ENCODE data around the gene GRIK1.

Gene GRIK1

DNA sequence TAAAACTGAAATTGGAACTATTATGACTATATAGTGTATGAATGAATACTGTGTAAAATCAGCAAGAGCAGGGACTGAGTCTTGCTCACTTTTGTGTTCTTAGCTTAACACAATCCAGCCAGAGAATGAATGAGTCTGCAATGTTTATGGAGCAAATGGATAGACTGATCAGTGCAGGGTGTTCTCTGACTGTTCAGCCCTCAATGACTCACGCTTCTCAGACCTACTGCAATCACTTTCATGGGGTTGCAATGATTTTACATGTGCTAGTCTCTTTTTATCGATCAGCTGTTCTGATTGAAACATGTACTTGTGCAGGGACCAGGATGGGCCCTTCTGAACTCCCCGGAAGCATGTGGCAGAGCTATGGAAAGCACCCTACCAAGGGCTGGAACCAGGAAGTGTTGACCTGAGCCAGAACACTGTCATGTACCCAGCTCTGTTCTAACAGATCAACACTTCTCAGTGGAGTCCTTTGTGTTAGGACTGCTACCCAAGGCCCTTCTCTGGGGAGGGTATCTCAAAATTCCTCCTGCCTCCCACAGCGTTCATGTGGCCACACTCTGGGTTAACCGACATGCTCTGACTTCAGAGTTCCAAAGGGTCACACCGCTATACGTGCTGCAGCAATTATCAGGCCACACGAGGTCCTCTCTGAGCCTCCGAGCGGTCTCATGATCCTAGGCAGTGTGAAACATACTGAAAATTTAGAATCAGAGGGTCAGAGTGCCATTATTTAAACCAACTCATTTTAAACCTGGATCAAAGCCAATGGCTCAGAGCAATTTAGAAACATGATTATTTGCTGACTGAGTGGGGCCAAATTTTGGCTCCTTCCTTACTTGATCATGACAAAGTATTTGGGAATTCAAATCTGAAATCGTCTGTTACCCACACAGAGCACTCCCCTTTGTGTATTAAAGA lies 35.2 kb downstream of the GRIK1 start:
- DNase-seq = no peak

DNA sequence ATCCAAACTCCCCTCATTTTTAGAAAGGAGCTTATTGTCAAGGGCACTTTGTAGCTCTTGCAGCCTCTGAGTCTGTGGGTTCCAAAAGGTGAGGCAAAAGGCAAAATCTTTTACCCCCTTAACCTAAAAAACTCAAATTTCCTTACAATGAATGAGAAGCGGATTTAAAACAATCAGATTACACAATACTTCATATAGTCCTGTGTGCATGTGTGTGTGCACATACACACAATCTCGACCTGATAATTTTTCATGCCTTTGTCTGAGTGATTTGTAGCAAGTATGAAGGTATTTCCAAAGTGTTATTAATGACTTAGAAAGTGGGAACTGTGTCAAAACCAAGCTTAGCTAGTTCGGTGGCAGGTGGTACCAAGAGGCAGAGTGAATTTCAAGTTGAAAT lies 42.9 kb downstream of the GRIK1 start:
- no peak for DNase-seq

DNA sequence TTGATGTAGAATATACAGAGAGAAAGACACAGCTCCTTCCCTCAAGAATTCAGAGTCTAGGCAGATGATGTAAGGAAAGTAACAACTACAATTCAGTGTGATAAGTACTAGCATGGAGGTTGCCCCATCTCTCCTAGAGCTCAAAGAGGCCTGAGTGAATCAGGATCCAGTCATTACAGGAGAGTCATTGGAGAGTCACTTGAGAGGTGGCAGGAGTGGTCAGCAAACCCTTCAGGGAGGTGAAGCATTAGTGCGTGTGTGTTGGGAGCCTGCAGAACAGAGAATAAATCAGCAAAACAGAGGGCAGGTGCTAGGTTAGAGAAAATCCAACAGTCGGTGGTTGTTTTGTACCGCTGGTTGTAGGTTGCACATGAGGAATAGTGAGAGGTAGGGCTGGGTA lies 46.1 kb downstream of the GRIK1 start:
- DNase-seq = no peak

DNA sequence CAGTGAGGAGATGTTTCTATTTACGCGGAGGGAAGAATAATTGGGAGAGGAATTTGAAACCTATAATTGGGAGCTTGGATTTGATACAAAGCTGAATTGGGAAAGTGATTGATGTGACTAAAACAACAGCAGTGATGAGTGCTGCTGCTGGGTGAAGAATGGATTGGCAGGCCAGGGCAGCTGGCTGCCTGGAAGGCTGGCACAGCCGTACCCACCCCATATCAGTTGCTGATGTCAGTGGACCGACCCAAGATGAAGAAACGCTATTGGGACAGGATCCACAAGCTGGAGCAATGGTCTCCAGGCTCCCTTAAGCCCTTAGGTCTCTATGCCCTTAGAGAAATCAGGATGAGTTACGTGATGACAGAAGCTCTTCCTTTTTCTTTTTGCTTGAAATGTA lies 47.4 kb downstream of the GRIK1 start:
- DNase-seq = peak; percentile 25

DNA sequence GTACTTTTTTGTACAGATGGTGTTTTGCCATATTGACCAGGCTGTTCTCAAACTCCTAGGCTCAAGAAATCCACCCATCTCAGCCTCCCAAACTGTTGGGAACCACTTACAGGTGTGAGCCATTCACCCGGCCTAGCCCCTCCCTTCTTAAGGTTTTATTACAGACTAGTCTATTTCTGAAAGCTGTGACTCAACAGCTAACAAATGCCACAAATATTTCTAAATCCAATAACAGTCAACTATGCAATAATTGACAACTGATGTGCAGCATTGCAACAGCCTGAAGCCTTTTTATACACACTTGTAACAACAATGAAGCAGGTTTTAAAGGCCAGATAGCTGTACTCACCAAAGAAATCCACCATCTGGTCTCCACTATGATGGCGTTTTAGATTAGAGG lies 51.4 kb downstream of the GRIK1 start:
- DNase-seq = no peak

DNA sequence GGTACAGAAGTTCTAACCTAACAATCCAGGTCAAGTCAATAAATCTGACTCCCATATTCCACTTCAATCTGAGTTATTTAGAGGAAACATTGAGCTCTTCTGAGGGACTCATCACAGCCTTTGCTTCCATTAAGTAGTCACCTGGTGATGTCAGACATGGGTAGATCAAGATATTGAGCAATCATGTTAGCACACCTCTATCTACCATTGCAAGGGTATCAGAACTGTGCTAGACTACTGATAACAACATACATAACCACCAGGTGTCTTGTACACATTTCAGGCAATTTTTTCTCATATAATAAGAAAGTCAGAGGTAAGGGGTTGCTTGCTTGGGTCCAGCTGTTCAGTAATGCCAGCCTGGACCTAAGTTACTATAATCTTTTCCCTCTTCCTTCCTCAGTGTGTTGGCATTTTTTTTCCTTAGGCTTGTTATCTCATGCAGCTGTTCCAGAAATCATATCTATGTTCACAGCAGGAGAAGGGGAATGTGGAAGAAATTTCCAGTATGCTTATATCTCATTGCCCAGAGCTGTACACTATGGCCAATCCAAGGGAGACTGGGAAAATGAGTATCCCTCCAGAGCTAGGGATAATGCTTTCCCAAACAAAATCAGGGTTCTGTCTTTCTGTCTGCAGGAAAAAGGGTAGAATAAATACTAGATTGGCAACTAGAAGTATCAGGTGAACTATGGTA lies 52.3 kb downstream of the GRIK1 start:
- no peak for DNase-seq

DNA sequence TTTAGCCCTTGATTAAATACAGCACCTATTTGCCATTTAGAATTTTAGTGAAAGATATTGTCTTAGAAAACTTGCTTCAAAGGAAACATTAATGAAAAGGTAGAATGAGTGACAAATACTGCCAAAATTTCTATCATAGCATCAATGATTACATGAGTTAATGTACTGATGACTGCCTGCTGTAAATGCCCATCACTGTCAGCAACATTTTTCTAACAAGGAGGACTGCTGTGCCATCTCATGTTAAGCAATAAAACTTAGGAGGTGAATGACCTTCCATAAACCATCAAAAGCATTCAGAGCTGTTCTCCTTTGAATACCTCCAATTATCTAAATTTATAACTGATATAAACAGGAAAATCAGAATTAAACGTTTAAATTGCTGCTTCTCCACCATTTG lies 54.3 kb downstream of the GRIK1 start:
- DNase-seq = no peak

DNA sequence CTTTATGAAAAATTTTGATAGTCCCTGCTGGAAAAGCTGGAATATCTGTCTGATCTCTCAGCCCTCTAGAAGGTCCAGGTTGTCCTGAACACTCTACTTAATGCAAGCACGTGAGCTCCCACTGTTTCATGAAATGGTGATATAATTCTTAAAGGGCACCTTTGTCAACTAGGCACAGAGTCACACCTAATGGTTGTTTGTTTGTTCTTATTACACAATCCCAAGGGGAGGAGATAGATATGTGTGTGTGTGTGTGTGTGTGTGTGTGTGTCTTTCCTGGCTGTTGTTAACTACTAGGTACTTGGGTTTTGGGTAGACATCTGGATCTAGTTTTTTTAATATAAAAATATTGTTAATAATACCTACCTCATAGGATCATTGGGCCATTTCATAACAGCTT lies 63.9 kb downstream of the GRIK1 start:
- no peak for DNase-seq

DNA sequence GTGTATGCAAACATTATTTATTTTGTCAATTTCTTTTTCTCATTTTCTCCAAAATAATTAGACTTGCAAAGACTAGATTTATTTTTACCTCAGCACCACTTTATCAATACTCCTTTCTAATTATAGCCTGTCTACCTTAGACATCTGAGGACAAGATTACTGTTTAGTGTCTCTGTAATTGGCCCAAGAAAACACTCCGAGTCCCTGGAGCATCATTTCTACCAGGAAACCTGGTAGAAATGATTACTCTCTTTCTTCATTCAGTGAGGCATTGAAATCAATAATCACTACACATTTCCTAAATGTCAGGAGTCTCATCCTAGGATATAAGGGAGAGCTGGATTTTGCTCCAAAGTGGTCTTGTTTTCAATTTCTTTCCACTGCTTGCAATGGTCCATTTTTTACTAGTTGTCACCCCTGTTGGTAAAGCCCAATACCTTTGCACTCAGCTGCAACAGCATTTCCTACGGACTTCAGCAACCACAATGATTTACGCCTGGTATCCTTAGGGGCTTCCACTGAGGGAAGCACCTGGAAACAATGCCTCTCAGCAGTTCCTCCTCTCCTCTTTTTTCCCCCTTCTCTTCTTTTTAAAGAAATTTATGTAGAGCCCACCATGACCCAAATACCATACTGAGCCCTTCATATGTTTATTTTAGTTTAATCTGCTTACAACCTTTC lies 64.6 kb downstream of the GRIK1 start:
- DNase-seq = no peak

DNA sequence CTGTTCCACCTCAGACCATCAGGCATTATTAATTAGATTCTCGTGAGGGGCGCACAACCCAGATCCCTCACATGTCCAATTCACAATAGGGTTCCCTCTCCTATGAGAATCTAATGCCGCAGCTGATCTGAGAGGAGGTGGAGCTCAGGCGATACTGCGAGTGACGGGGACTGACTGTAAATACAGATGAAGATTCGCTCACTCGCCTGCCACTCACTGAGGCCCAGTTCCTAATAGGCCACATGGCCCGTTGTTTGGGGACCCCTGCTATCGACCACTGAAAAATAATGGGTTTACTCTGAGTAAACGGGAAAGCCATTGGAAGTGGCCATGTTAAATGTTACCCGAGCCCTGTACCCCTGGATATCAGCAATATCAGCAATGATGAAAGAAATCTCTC lies 65.9 kb downstream of the GRIK1 start:
- DNase-seq = no peak

DNA sequence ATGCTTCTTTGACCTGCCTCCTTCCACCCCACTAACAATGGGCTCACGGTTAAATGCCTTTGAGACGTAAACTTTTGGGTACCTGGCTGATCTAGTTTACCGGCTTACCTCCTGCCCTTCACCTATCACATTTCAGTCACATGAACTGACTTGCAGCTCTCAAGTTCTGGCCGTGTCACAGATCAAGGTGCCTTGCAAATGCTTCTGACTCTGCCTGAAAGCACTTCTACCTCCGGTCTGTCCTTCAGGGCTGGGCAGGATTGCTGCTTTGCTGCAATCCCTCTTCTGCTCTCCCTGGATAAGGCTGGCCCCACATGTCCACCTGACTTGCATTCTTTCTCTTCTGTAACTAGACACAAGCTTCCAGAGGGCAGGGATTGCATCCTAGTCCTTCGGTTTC lies 69.0 kb downstream of the GRIK1 start:
- DNase-seq = no peak

DNA sequence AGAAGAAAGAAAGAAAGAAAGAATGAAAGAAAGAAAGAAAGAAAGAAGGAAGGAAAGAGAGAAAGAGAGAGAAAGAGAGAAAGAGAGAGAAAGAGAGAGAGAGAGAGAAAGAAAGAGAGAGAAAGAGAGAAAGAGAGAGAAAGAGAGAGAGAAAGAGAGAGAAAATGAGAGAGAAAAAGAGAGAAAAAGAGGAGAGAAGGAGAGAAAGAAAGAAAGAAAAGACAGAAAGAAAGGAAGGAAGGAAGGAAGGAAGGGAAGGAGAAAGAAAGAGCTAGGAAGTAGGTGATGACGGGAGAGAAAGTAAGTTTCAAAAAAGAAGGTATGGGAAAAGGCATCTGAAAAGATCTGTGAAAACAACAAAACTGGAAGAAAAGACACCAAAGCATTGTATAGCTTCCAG lies 72.0 kb downstream of the GRIK1 start:
- DNase-seq = no peak

DNA sequence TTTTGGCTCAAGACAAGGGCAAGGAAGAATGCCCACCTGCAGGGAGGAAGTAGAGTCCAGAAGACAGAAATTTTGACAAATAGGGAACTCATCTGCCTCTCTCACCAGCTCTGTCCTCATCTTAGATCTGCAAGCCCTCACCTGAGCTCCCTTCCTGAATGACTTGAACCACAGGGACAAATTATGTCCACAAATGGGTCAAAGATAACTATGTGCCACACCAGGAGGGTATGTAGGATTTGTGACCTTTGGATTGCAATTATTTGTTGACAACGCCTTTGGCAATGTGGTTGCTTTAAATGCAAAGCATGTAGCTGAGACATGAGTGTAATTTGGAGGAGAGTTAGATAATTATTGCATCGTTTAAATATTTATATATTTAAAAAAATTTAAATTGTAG lies 79.5 kb downstream of the GRIK1 start:
- no peak for DNase-seq

DNA sequence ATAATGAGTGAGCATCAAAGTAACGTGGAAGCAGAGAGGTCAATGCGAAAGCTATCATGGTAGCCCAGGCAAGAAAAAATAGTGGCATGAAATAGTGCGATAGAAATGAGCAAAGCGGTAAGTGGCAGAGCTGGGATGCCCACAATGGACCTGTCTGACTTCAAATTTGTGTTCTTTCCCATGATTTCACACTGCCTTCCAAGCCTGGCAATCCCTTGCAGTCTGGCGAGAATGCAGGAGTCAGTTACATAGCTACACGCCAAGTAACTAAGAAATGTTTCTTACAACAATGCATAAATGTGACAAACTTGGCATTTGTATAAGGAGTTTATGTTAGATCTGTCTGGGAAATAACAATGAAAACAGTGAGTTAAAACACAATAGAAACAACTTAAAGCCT lies 82.6 kb downstream of the GRIK1 start:
- no peak for DNase-seq

DNA sequence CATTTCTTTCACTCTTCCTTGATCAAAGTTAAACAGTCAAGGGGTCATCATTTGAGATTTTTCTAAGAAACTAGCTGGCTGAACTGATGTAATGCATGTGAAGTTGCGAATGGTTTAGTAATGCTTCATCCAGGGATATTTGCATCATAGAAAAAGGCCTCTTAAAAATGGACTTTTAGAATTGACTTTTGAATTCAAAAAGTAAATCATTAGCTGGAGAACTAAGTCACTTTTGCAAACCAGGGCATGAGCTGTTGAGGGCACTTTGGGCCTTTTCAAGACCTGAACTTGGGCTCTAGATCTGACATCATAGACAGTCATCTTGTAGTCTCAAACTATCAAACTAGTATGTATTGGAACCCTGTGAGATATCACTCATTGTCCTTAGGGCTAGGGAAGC lies 85.0 kb downstream of the GRIK1 start:
- no peak for DNase-seq

DNA sequence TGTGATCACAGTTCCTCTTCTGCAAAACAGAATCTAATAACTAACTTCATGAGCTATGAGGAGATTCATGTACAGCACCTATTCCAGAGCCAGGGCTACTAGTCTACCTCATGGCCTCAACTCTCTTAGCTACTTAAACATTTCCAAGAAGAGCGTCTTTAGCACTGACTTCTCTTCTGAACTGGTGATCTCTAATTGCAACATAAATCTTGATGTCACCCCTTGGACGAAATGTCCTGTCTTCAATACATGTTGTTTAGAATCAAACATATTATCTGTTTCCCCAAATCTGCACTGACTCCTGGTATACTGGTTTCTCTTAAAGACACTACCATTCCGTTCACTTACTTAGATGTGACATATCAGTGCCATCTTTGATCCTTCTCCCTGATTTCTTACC lies 88.2 kb downstream of the GRIK1 start:
- no peak for DNase-seq

DNA sequence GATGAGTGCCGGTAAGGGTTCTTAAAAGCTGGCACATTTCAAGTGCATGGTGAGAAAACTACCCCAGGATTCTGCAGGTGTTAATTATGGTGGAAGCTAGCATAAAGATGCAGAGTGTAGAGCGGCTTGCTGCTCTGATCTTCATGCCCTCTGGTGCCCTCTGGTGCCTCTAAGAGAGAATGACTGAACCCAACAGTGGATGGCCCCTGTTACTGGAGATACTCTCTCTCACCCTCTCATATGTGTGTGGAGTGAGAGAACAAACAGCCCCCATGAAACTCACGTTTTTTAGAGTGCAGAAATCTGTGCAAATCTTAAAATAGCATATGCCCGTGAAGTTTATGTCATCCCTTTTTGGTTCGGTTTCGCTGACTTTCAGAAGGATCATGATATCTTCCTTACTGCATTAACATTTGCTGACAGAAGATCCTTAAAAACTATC lies 90.0 kb downstream of the GRIK1 start:
- peak; percentile 82 for DNase-seq

DNA sequence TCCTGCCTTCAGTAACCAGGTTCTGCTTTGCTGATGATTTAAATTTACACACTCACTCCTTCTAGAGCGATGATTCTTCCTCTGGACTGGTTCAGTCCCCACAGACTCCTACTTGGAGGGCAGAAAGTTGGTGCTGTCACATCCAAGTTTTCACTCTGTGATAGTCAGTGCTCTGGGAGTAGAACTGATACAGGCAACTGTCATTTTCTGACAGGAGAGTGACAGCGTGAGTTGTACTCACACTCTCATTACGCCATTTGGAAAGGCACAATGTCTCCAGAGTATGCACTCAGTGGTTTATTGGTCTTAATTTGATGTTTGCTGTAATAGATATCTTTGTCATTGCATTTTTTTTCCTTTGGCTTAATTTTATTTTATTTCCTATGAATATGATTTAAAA lies 96.0 kb downstream of the GRIK1 start:
- no peak for DNase-seq

DNA sequence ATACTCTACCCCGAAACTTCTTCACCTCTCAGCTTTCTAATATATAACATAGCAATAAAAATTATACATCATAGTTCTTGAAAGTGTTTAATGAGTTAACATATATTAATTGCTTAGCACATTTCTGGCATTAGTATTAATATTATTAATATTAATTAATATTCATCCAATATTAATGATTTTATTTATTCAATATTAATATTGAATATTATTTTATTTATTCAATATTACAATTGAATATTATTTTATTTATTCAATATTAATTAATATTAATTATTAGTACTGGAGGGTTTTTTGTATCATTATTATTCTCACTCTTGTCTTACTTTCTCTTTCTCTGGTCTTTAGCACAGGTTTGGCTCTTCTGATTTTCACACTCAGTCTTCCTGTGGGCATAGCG lies 105.2 kb downstream of the GRIK1 start:
- DNase-seq = no peak

DNA sequence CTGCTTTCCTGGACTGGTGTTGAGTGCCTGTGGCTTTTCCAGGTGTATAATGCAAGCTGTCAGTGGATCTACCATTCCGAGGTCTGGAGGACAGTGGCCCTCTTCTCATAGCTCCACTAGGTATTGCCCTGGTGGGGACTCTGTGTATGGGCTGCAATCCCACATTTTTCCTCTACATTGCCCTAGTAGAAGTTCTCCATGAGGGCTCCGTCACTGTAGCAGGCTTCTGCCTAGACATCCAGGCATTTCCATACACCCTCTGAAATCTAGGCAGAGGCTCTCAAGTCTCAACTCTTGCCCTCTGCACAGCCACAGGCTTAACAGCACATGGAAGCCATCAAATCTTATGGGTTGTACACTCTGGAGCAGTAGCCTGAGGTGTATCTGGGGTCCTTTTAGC lies 107.6 kb downstream of the GRIK1 start:
- no peak for DNase-seq

DNA sequence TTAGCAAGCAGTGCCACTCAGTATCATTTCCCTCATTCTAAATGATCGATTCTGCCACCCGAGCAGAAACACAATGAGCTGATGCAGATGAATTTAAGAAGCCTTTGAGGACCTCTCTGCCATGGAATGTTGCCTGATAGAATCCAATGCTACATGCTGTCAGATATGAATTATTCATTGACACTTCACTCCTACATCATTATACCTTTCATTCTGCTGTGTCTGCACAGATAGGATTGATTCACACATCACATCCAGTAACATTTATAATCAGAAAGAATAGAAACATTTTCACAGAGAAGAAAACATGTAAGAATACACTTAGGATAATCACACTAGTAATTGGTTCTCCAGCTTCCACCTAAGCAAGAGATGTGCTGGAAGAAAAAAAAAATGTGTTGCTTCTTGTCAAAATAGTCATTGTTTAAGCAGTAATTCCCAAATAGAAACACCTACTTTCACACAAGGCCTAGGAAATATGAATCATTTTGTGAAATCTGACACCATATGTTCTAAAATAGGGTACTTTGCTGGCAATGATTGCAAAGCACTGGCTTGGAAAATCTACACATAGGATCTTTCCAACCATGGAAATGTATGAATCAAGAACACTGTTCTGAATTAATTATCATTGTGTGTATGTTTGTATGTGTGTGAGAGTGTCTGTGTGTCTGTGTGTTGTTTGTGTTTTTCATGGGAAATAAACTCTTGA lies 110.1 kb downstream of the GRIK1 start:
- no peak for DNase-seq

DNA sequence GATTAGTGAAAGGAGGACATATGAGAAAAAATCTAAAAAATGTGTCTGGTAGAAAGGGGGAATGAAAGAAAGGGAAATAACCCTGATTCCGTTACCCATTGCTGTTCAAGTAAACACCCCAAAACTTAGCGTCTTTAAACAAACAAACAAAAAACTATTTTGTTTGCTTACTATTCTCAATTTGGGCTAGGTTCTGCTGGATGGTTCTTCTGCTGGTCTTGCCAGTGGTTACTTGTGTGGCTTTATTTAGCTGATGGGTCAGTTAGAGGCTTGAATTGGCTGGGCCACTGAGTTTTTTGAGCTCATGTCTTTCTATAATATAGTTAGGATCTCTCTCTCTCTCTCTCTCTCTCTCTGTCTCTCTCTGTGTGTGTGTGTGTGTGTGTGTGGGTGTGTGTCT lies 112.1 kb downstream of the GRIK1 start:
- no peak for DNase-seq

DNA sequence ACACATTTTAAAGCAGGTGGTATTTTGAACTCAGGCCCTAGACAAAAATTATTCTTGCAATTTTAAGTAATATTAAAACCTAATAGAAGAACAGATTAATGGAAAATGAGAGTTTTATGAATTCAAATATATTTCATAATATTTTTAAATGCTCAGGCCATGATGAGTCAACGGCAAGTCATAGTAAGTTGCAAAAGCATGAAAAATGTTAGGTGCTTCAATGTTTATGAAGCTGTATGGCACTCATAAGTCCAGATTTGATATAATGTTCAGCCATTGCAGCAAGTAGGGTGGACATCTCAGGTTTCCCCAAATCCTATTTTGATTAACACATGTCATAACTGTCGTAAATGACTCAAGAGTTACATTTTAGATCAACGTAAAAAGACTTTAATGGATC lies 112.6 kb downstream of the GRIK1 start:
- DNase-seq = no peak
